GM23338 (cell line): Measurements from ENCODE around the gene UIMC1.

ENCODE experiments used
- CREB1 ChIP-seq: fragments of 250-450 bp; sonication (Bioruptor Pico); IDR thresholded peaks from 2 replicates; pipeline ENCODE4 v1.5.0; 2020; ENCODE audit warnings: low read depth, mild to moderate bottlenecking, moderate library complexity
- CTCF ChIP-seq, 2 experiments: fragments of 200-600 bp in 1 of 2; sonication (generic) in 1 of 2; conservative IDR thresholded peaks; 2 replicates each; pipeline versions ENCODE4 v1.5.1 to v1.6.1; 2016 to 2017; ENCODE audit warnings: antibody characterized with exemption in 2 of 2, low read depth in 2 of 2, mild to moderate bottlenecking in 2 of 2, moderate library complexity in 1 of 2
- EZH2 ChIP-seq: fragments of 200-600 bp; sonication (generic); IDR thresholded peaks from one replicate; pipeline ENCODE4 v1.8.0; 2017; ENCODE audit warnings: antibody characterized with exemption, mild to moderate bottlenecking, low read depth; ENCODE audit not compliant: unreplicated experiment
- EZH2phosphoT487 ChIP-seq: fragments of 200-600 bp; sonication (generic); IDR thresholded peaks from one replicate; pipeline ENCODE4 v1.8.1; 2018; ENCODE audit warnings: antibody characterized with exemption; ENCODE audit not compliant: unreplicated experiment
- POLR2AphosphoS5 ChIP-seq: IDR thresholded peaks from 2 replicates; pipeline ENCODE4 v1.6.1; 2016; ENCODE audit warnings: antibody characterized with exemption, low read depth
- REST ChIP-seq: IDR thresholded peaks from one replicate; pipeline ENCODE4 v1.6.1; 2018; ENCODE audit warnings: antibody characterized with exemption; ENCODE audit not compliant: unreplicated experiment
- STAT1 ChIP-seq: IDR thresholded peaks from one replicate; pipeline ENCODE4 v1.6.1; 2016; ENCODE audit warnings: antibody characterized with exemption; ENCODE audit not compliant: unreplicated experiment
- ZNF114 ChIP-seq: fragments of 250-450 bp; sonication (Bioruptor Pico); IDR thresholded peaks from 2 replicates; pipeline ENCODE4 v1.5.0; 2020; ENCODE audit warnings: mild to moderate bottlenecking, moderate library complexity

DNA sequence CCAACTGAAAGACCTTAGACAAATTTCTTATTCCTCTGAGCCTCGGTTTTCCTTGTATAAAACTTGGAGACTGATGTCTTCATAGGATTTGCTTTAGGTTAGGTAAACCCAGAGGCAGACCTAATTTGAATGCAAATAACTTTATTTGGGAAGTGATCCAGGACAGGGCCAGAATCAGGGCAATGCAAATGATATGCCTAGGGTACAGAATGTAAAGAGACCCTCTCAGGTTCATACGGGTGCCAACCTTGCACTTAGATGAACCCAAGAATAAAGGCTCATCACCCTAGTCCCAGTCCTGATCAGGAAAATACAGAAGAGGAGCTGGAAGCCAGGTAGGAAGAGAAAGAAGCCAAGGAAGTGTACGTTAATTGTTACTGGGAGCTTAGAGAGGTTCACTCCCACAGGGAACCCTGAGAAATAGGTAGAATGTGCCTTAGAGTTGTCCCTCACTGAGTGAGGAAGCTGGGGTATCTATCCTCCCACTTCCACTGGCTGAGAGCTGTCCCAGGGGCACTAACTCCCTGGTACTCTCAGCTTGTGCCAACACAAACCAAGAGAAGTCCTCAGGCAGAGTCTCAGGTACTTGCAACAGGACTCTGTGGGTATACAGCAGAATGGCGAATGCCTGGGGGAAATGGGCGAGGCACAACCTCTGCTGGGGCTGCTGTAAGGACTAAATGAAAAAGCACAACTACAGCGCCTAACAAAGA lies 104.3 kb downstream of the UIMC1 start:
- no peak for TF ChIP-seq CTCF (conservative IDR thresholded peaks at IDR 0.05; ENCODE audit: low read depth in 2 of 2)
- no peak for TF ChIP-seq POLR2AphosphoS5
- no peak for TF ChIP-seq REST
- TF ChIP-seq EZH2: no peak
- no peak for TF ChIP-seq CREB1
- no peak for TF ChIP-seq STAT1
- TF ChIP-seq EZH2phosphoT487: no peak
- no peak for TF ChIP-seq ZNF114 (CRISPR knock-in tag)
